ENCODE data around the gene SLC26A3.

DNA sequence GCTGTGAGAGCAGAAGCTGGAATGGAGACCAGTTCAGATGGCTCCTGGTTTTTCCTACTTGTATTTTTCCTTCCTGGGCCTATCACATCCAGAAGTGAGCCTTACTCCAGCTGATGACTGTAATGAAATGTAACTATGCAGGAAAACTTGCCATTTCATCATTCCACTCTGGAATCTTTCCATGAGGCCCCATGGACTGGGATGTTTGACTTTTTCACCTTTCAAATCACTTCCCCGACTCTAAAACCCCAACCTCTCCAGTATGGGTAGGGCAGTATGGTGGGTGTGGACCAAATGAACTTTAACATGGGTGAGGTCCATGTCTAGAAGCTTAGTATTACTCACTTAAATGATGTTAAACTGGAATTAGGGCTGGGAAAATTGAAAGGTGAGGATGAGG, 47.6 kb upstream of the SLC26A3 start:
- TF ChIP-seq EZH2 (IDR thresholded peaks at IDR 0.05; ENCODE audit: insufficient read depth, poor library complexity, severe bottlenecking) (no peak), EZH2phosphoT487 (IDR thresholded peaks at IDR 0.05; ENCODE audit: insufficient read depth, low read depth) (no peak)

All from GM23248 (cell line).